ENCODE data around the gene GADD45GIP1.

GADD45GIP1 gene

DNA sequence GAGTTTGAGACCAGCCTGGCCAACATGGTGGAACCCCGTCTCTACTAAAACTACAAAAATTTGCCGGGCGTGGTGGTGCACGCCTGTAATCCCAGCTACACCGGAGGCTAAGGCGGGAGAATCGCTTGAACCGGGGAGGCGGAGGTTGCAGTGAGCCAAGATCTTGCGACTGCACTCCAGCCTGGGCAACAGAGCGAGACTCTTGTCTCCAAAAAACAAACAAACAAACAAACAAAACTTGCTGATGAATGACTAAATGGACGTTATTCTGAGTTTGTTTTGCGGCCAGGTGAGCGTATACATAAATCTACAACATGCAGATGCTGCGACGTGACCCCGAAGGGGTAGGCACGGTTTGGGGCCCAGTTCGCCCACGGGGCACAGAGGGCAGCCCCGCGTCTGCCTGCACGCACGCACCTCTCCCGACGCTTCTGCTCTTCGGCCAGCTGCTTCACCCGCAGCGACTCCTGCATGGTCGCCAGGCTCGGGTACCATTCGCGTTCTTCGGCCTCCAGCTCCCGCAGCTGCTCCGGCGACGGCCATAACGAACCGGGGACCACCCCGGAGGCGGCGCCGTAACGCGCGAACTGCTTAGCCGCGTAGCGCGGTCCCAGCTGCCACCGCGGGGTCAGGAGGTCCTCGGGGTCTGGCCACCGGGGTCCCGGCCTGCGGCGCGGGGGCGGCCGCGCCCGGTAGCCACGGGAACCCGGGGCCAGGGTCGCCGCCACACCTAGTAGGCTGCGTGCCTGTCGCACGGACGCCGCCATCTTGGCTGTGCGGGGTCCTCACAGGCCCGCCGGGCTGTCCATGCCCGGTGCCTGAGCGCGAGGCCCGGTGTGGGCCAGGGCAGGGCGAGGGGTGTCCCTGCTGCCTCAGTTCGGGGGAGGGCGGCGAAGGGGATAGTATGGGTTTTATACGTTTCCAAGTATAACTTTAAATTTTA is at the start of gene GADD45GIP1:
Gene GADD45GIP1, minus strand, starts transcription at position 778 of the 943 bp plus-strand sequence. Its CDS starts 11 bp downstream, at position 767.
- TF ChIP-seq, protein P1, sequence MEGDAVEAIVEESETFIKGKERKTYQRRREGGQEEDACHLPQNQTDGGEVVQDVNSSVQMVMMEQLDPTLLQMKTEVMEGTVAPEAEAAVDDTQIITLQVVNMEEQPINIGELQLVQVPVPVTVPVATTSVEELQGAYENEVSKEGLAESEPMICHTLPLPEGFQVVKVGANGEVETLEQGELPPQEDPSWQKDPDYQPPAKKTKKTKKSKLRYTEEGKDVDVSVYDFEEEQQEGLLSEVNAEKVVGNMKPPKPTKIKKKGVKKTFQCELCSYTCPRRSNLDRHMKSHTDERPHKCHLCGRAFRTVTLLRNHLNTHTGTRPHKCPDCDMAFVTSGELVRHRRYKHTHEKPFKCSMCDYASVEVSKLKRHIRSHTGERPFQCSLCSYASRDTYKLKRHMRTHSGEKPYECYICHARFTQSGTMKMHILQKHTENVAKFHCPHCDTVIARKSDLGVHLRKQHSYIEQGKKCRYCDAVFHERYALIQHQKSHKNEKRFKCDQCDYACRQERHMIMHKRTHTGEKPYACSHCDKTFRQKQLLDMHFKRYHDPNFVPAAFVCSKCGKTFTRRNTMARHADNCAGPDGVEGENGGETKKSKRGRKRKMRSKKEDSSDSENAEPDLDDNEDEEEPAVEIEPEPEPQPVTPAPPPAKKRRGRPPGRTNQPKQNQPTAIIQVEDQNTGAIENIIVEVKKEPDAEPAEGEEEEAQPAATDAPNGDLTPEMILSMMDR (IDR thresholded peaks at IDR 0.05; ENCODE audit: low read depth, low read length): no peak
- peaks cover 48% of the 10 kb centered on the region for H3K36me3 ChIP-seq
- H3K9me3 ChIP-seq (ENCODE audit: severe bottlenecking): no peaks in the 10 kb centered on the region
- no peaks in the 10 kb centered on the region for H3K27me3 ChIP-seq (ENCODE audit: insufficient read depth, low read depth, severe bottlenecking)
- peak within 1 kb of the TSS; percentile 89 for H3K4me3 ChIP-seq (ENCODE audit: low read depth, low read length)
- H3K27ac ChIP-seq: peak within 1 kb of the TSS; percentile 90
- DNase-seq: peak; percentile 82

DNA sequence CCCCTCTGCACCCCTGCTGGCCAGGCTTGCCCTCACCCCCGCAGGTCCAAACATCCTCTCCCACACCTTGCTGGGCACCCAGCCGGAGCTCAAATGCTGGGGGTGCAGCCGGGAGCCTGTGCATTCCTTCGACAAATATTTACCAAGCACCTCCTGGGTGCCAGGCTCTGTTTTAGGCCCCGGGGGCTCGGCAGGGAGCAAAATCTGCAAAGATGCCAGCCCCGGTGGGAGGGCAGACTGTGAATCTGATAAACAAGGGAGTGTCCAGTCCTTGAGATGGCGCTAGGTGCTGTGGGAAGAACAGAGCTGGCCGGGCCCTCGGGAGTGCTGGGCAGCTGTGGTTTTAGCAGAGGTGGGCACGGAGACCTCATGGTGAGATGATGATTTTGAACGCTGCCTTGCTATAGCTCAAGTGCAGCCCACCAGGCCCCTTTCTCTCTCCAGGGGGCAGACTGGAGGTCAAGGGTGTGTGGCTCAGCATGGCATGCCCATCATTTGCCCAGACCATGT is 48.9 kb upstream of the GADD45GIP1 start:
- TF ChIP-seq, protein P1 (IDR thresholded peaks at IDR 0.05; ENCODE audit: low read depth, low read length): no peak
- no peak for DNase-seq
- H3K27ac ChIP-seq: no peak overlapping the region
- H3K4me3 ChIP-seq (ENCODE audit: low read depth, low read length): no peak overlapping the region
- H3K36me3 ChIP-seq: no peaks in the 10 kb centered on the region
- no peaks in the 10 kb centered on the region for H3K9me3 ChIP-seq (ENCODE audit: severe bottlenecking)
- no peaks in the 10 kb centered on the region for H3K27me3 ChIP-seq (ENCODE audit: insufficient read depth, low read depth, severe bottlenecking)

DNA sequence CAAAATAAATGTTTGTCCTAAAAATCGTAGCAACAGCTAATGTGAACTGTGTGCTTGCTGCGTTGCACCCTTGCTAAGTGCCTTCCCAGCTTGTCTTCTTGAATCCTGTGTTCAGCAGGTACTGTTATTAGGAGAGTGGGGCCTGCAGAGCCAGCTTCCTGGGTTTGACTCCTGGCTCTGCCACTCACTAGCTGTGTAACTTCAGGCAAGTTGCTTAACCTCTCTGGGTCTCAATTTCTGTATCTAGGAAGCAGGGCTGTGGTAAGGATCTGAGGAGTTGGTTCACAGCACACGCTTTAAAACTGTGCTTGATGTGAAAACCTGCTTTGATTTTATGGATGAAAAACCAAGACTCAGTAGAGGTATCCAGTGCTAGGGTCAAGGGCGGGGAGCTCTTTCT is 48.2 kb upstream of the GADD45GIP1 start:
- no peaks in the 10 kb centered on the region for H3K36me3 ChIP-seq
- TF ChIP-seq, protein P1 (IDR thresholded peaks at IDR 0.05; ENCODE audit: low read depth, low read length): no peak
- no peak for DNase-seq
- no peaks in the 10 kb centered on the region for H3K27me3 ChIP-seq (ENCODE audit: insufficient read depth, low read depth, severe bottlenecking)
- H3K27ac ChIP-seq: no peak overlapping the region
- H3K4me3 ChIP-seq (ENCODE audit: low read depth, low read length): no peak overlapping the region
- H3K9me3 ChIP-seq (ENCODE audit: severe bottlenecking): no peaks in the 10 kb centered on the region

DNA sequence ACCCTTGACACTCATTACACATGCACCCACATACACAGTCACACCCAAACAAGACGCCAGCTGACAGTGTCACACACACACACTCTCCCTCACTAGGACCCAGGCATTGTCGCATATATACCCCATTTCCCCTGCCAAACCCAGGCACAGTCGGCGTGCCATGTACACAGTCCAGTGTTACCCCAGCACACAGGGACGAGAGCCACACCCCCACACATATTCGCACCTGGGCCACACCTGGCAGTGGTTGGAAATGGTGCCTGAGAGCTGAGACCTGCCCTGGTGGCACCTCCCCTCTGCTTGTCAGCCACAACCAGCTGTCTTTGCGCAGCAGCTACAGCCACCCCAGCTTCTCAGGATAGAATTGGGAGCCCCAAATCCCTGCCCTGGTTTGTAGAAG is 47.2 kb upstream of the GADD45GIP1 start:
- no peak overlapping the region for H3K27ac ChIP-seq
- no peak overlapping the region for H3K4me3 ChIP-seq (ENCODE audit: low read depth, low read length)
- TF ChIP-seq, protein P1 (IDR thresholded peaks at IDR 0.05; ENCODE audit: low read depth, low read length): no peak
- no peaks in the 10 kb centered on the region for H3K36me3 ChIP-seq
- no peak for DNase-seq
- no peaks in the 10 kb centered on the region for H3K9me3 ChIP-seq (ENCODE audit: severe bottlenecking)
- no peaks in the 10 kb centered on the region for H3K27me3 ChIP-seq (ENCODE audit: insufficient read depth, low read depth, severe bottlenecking)

DNA sequence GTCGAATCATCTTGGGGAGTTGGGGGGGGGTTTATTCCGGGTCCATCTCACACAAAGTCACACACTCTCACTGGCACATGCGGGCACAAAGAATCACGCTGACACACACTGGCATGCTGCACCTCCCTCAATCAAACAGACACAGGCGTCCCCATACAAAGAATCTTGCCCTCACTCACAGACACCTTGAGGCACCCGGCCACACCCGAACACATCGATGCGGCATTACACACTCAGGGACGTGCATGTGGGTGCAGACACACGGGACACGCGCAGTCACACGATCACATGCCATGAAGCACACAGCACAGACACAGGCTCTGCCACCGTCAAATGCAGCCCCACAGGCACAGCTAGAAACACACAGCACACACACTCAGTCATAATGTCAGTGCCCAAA is 46.1 kb upstream of the GADD45GIP1 start:
- no peaks in the 10 kb centered on the region for H3K27me3 ChIP-seq (ENCODE audit: insufficient read depth, low read depth, severe bottlenecking)
- no peaks in the 10 kb centered on the region for H3K36me3 ChIP-seq
- H3K9me3 ChIP-seq (ENCODE audit: severe bottlenecking): no peaks in the 10 kb centered on the region
- H3K4me3 ChIP-seq (ENCODE audit: low read depth, low read length): no peak overlapping the region
- H3K27ac ChIP-seq: no peak overlapping the region
- DNase-seq: no peak
- TF ChIP-seq, protein P1 (IDR thresholded peaks at IDR 0.05; ENCODE audit: low read depth, low read length): no peak
